T-helper 17 cell (primary cell): ENCODE measurements around the gene DRAP1. TPM values are rescaled to one million over a fixed set of nuclear protein-coding genes. Genes with fewer than 3 reads are reported as not detected.
"Not testable (repeated sequence)": the region's sequence is repeated elsewhere in the genome, so short reads cannot be mapped to it uniquely, and the experiment has no call there.

Experiments used
- ATAC-seq: fragments of 150-1000 bp; cut with Tn5 transposase; 2 replicates; pipeline ENCODE4 v1.10.0; 2021; ENCODE audit warnings: mild to moderate bottlenecking, moderate library complexity
- DNase-seq, 3 donors: peaks; one replicate each; pipeline versions ENCODE4 v3.0.0 to v3.0.0-alpha.2; 2020 to 2021
- H3K9me3 ChIP-seq: one replicate; pipeline ENCODE4 v1.7.0; 2013; ENCODE audit warnings: low read length, mild to moderate bottlenecking; ENCODE audit not compliant: control insufficient read depth, poor library complexity, severe bottlenecking
- H3K27ac Mint-ChIP-seq: one replicate; pipeline ENCODE4 v1.8.0; 2022; ENCODE audit warnings: mild to moderate bottlenecking, moderate library complexity, mixed read lengths
- H3K27me3 Mint-ChIP-seq: one replicate; pipeline ENCODE4 v1.8.0; 2022; ENCODE audit warnings: mixed read lengths
- H3K36me3 Mint-ChIP-seq: one replicate; pipeline ENCODE4 v1.8.0; 2022; ENCODE audit warnings: low read depth, mixed read lengths
- H3K4me1 Mint-ChIP-seq: one replicate; pipeline ENCODE4 v1.8.0; 2022; ENCODE audit warnings: mild to moderate bottlenecking, mixed read lengths
- H3K4me3 Mint-ChIP-seq: one replicate; pipeline ENCODE4 v1.8.0; 2022; ENCODE audit warnings: mild to moderate bottlenecking, moderate library complexity, mixed read lengths
- total RNA-seq, 4 donors: library from RNA in 2 of 4; stranded (reverse) in 2 of 4; gene quantifications; one replicate each; pipeline ENCODE4 v1.2.3 and lab custom pipeline; 2022 to 2026

The DRAP1 gene
- total RNA-seq, 2 donors from 2014 or later: 63.1 to 65.7 TPM

GRCh38 chr11:65942531-65942930, 23.3 kb downstream of the DRAP1 start:
- Mint-ChIP-seq H3K4me3 (no peak overlapping the region), H3K27ac (no peak overlapping the region)

GRCh38 chr11:65944191-65944590, 25.0 kb downstream of the DRAP1 start:
- DNase-seq (no peak), ATAC-seq (no peak)
- H3K27me3 Mint-ChIP-seq: no peaks in the 10 kb centered on the region
- peaks cover 5% of the 10 kb centered on the region for H3K36me3 Mint-ChIP-seq
- H3K9me3 ChIP-seq: no peaks in the 10 kb centered on the region
- no peak overlapping the region for H3K27ac Mint-ChIP-seq
- H3K4me3 Mint-ChIP-seq: no peak overlapping the region
- peaks cover 6% of the 10 kb centered on the region for H3K4me1 Mint-ChIP-seq

More at GRCh38 chr11:65942531-65942930, 23.3 kb downstream of the DRAP1 start:
- H3K9me3 ChIP-seq: no peaks in the 10 kb centered on the region
- Mint-ChIP-seq H3K36me3 (peaks cover 5% of the 10 kb centered on the region), H3K4me1 (peaks cover 6% of the 10 kb centered on the region), H3K27me3 (no peaks in the 10 kb centered on the region)
- DNase-seq (no peak), ATAC-seq (no peak)

- Mint-ChIP-seq H3K36me3 (peaks cover 5% of the 10 kb centered on the region), H3K4me3 (no peak overlapping the region), H3K4me1 (peaks cover 6% of the 10 kb centered on the region), H3K27me3 (no peaks in the 10 kb centered on the region), H3K27ac (no peak overlapping the region)
- DNase-seq (no peak), ATAC-seq (no peak)
- no peaks in the 10 kb centered on the region for H3K9me3 ChIP-seq
Measured at GRCh38 chr11:65944767-65945166, 25.5 kb downstream of the DRAP1 start.

- H3K4me3 Mint-ChIP-seq: no peak within 1 kb of the TSS
- no peaks in the 10 kb centered on the region for H3K27me3 Mint-ChIP-seq
- ATAC-seq (no peak), DNase-seq (no peak)
- no peak within 1 kb of the TSS for H3K27ac Mint-ChIP-seq
- peaks cover 5% of the 10 kb centered on the region for H3K36me3 Mint-ChIP-seq
- no peaks in the 10 kb centered on the region for H3K9me3 ChIP-seq
- H3K4me1 Mint-ChIP-seq: peaks cover 6% of the 10 kb centered on the region
Measured at GRCh38 chr11:65945430-65945911, 26.2 kb downstream of the DRAP1 start, which contains the start of gene TSGA10IP. TSS of gene TSGA10IP (plus strand) at chr11:65945480. CDS start at chr11:65945676, 196 bp downstream.

- peaks cover 5% of the 10 kb centered on the region for H3K36me3 Mint-ChIP-seq
- H3K27me3 Mint-ChIP-seq: no peaks in the 10 kb centered on the region
- H3K4me1 Mint-ChIP-seq: peaks cover 6% of the 10 kb centered on the region
- no peaks in the 10 kb centered on the region for H3K9me3 ChIP-seq
- H3K27ac Mint-ChIP-seq: no peak overlapping the region
- DNase-seq (no peak), ATAC-seq (no peak)
- no peak overlapping the region for H3K4me3 Mint-ChIP-seq
Measured at GRCh38 chr11:65945941-65946558, 26.8 kb downstream of the DRAP1 start.

- peaks cover under 1% of the 10 kb centered on the region for H3K4me1 Mint-ChIP-seq
- H3K9me3 ChIP-seq: no peaks in the 10 kb centered on the region
- H3K4me3 Mint-ChIP-seq: no peak overlapping the region
- H3K27me3 Mint-ChIP-seq: no peaks in the 10 kb centered on the region
- no peaks in the 10 kb centered on the region for H3K36me3 Mint-ChIP-seq
- DNase-seq: no peak
- ATAC-seq: no peak
- no peak overlapping the region for H3K27ac Mint-ChIP-seq
Measured at GRCh38 chr11:65946655-65947054, 27.4 kb downstream of the DRAP1 start.

- no peak for ATAC-seq
- Mint-ChIP-seq H3K27me3 (no peaks in the 10 kb centered on the region), H3K4me3 (no peak overlapping the region), H3K27ac (no peak overlapping the region), H3K4me1 (no peaks in the 10 kb centered on the region), H3K36me3 (no peaks in the 10 kb centered on the region)
- H3K9me3 ChIP-seq: no peaks in the 10 kb centered on the region
- no peak for DNase-seq
Measured at GRCh38 chr11:65947133-65947532, 27.9 kb downstream of the DRAP1 start.

- Mint-ChIP-seq H3K27me3 (no peaks in the 10 kb centered on the region), H3K4me1 (no peaks in the 10 kb centered on the region), H3K27ac (no peak overlapping the region), H3K4me3 (no peak overlapping the region), H3K36me3 (no peaks in the 10 kb centered on the region)
- no peak for DNase-seq
- H3K9me3 ChIP-seq: no peaks in the 10 kb centered on the region
- no peak for ATAC-seq
Measured at GRCh38 chr11:65947603-65948125, 28.4 kb downstream of the DRAP1 start.

GRCh38 chr11:65950711-65951110, 31.5 kb downstream of the DRAP1 start:
- H3K27me3 Mint-ChIP-seq, H3K4me3 Mint-ChIP-seq, H3K36me3 Mint-ChIP-seq, DNase-seq, ATAC-seq, H3K4me1 Mint-ChIP-seq, H3K9me3 ChIP-seq, H3K27ac Mint-ChIP-seq: not testable (repeated sequence)

- H3K4me1 Mint-ChIP-seq, ATAC-seq, H3K36me3 Mint-ChIP-seq, H3K27ac Mint-ChIP-seq, DNase-seq, H3K27me3 Mint-ChIP-seq, H3K4me3 Mint-ChIP-seq, H3K9me3 ChIP-seq: not testable (repeated sequence)
Measured at GRCh38 chr11:65951641-65952040, 32.4 kb downstream of the DRAP1 start.

- no peak for ATAC-seq
- no peaks in the 10 kb centered on the region for H3K36me3 Mint-ChIP-seq
- no peak for DNase-seq
- H3K4me3 Mint-ChIP-seq: no peak overlapping the region
- H3K27ac Mint-ChIP-seq: no peak overlapping the region
- no peaks in the 10 kb centered on the region for H3K9me3 ChIP-seq
- H3K27me3 Mint-ChIP-seq: no peaks in the 10 kb centered on the region
- H3K4me1 Mint-ChIP-seq: peaks cover 5% of the 10 kb centered on the region
Measured at GRCh38 chr11:65952052-65952521, 32.9 kb downstream of the DRAP1 start.

- Mint-ChIP-seq H3K36me3 (no peaks in the 10 kb centered on the region), H3K27me3 (no peaks in the 10 kb centered on the region)
- ATAC-seq: no peak
Measured at GRCh38 chr11:65953471-65953870, 34.2 kb downstream of the DRAP1 start.

GRCh38 chr11:65954771-65955170, 35.5 kb downstream of the DRAP1 start:
- Mint-ChIP-seq H3K4me1 (peaks cover 5% of the 10 kb centered on the region), H3K27me3 (no peaks in the 10 kb centered on the region), H3K36me3 (no peaks in the 10 kb centered on the region), H3K4me3 (no peak overlapping the region), H3K27ac (no peak overlapping the region)
- ATAC-seq (no peak), DNase-seq (no peak)
- H3K9me3 ChIP-seq: no peaks in the 10 kb centered on the region

More at GRCh38 chr11:65953471-65953870, 34.2 kb downstream of the DRAP1 start:
- Mint-ChIP-seq H3K4me3 (no peak overlapping the region), H3K27ac (no peak overlapping the region), H3K4me1 (peaks cover 5% of the 10 kb centered on the region)
- no peak for DNase-seq
- H3K9me3 ChIP-seq: no peaks in the 10 kb centered on the region

- H3K36me3 Mint-ChIP-seq: peaks cover 11% of the 10 kb centered on the region
- ATAC-seq (no peak), DNase-seq (no peak)
- no peaks in the 10 kb centered on the region for H3K27me3 Mint-ChIP-seq
- no peaks in the 10 kb centered on the region for H3K9me3 ChIP-seq
- H3K27ac Mint-ChIP-seq: peak overlapping the region; percentile 62
- H3K4me1 Mint-ChIP-seq: peaks cover 24% of the 10 kb centered on the region
- no peak overlapping the region for H3K4me3 Mint-ChIP-seq
Measured at GRCh38 chr11:65958291-65958690, 39.1 kb downstream of the DRAP1 start.
